Measurements from ENCODE around the gene ATP8A1.

The ATP8A1 gene

DNA sequence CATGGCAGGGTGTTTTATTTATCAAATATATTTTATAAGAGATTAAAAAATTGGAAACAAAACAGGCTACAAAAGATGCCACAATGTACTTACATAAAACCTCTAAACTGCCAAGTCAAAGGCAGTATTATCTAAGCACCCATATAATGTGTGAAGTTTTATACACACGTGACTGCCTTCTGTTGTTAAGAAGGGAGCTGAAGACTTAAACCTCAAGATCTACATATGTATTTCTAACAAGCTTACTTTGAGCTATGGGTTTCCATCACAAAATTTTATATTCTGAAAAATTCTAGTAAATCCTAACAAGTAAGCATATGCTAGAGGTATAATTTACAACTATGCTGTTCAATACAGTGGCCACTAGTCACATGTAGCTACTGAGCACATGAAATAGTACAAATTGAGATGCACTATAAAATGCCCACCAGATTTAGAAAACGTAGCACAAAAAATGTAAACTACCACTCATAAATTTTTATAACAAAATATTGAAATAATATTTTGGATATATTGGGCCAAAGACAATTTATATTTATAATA is 9.8 kb downstream of the ATP8A1 start:
- DNase-seq = no peak

DNA sequence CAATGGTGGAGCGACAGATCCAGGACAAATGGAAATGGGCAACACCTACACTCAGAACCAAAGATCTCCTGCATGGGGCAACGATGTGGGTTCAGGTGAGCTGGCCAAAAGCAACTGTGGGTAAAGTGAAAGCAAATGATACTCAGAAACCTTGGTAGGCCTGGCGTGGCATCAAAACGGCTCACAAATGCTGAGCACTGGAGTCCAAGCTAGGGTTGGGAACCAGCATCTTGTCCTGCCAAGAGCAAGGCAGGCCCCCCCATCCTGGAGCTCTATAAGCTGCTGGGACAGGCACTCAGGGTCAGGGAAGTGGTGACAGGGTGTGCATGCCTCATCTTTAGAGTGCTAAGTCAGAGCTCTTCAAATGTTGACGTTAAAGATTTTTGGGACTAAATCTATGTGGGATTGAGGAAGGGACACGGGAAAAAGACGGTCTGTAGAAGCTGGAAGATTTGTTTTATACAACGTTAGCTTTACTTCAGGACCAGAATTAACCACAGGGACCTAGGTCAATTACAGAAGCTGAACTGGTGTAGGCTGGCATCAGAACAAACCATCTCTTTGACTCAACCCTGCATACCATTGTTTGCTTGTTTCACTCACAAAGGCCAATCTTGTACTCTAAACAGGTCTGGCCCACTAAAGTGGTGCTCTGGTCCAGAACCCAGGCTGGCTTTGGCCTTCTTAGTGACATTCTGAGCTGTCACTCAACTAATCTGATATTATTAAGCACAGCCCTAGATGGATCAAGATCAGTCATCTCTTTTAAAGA is 10.7 kb downstream of the ATP8A1 start:
- no peak for DNase-seq

DNA sequence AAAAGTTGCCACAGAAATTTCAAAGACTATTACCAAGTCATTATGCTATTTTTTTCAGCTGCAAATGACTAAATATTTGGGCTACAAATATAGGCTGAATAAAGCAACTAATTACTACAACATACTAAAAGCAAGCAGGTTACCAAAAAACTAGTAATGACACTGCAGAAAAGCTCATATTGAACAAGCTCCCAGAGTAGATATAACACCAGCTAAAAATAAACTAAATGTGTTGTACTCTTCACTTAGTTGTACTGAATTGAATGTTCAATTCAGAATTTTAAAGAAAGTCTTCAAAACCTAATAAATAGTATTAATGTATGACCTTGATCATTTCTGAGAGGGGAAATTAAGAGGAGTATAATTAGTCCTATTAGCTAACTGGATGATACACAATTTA is 12.0 kb downstream of the ATP8A1 start:
- DNase-seq = no peak

DNA sequence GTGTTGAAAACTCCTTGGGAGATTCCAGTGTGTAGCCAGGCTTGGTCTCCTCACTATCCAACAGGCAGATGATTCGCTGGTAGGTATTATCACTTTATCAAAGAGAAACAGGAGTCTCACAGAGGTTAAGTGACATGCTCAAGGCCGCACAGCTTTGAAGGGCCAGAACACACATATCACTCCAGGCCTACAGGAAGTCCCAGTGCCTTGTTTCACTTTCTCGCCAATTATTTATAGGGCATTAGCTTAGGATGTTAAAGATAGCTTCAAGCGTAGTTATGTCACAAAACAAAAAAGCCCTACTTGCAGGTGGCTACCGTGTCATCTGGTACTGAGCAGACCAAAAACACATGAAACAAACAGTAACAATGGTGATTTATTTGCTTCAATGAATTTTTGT is 13.2 kb downstream of the ATP8A1 start:
- DNase-seq = no peak

DNA sequence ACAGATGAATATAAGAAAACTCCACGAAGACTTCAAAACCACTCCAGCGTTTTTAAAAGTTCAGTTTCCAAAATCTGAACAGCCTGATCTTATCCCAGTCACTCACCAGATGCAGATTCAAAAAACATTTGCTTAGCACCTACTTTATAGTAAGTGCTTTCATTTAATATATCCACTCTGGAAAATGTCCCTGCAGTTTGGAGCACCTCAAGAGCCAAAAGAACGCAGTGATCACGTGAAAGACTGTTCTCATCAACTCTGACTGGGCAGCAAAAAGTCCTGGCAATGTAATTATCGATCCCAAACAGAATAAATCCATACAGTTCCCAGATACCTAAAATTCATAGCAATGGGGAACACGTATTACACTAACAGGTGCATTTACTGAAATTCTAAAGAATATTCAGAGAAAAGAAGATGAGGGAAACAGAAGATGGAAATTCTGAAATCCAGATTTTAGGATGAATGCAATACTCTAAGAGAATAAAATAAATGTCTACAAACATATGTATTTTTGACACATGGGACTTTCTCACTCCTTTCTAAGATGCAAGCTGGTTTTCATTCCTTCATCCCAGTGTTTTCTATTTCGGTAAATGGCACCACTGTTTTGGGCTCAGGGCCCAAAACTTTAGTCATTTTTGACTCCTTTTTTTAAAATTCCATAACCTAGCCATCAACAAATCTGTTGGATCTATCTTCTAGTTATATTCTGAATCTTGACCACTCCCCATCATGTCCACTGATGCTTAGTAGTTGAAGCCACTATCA is 13.9 kb downstream of the ATP8A1 start:
- no peak for DNase-seq

DNA sequence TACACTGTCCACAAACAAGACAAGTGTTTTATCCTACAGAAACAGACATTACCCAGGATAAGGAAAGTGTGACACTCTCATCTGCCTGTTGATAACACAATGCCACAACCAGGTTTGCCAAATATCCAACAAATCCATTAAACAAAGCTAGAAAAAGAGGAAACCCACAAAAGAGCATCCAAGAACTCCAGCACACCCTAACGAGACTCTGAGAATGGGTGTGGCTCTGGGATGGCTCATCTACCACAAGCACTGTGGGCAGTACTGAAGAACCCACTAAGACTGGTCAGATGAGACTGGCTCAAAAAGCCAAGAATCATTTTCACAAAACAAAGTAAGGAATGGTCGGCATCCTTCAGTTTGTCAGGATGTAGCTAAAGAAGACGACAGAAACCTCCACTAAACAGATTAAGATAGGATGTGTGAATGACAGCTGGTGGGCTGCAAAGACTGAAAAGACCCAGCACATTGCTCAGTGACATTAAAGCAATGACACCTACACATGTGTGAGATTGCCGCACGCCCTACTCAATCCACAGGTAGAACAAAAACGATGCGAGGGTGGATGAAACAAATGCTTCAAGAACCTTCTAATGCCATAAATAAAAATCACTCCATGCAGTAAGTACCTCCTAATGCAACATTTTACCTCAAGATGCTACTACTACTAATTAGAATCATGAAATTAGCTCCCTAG is 14.7 kb downstream of the ATP8A1 start:
- no peak for DNase-seq

DNA sequence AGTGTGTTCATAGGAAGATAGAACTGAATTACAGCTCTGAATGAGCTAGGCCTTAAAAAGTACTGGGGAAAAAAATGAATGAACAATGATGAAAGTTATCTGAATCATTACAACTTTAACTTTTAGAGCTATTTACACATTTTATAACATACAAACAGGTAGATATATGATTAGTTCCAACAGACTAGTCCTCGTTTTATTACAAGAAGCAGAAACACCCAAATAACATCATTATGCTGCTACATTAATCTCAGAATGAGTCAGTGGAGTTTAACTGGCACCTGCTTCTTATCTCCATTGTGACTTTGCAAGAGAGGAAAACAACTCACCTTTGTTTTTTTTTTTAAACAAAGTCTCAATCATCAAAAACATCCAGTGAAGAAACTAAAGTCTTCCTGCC is 15.2 kb downstream of the ATP8A1 start:
- no peak for DNase-seq

DNA sequence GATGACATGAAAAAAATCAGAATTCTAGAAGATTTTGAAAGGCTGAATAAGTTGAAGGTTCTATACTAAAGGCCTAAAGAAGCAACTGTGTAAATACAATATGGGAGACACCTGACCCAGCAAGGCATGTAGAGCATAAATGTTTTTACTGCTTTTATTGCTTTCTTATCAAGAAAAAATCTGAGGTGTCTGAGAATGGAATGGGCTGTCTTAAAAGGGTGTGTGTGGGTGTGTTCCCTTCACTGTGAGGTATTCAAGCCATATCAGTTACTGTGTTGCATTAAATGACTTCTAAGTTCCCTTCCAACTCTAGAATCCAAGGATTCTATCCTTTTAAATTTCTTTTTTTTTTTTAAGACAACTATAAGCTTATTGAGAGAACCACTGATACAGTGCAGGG is 15.7 kb downstream of the ATP8A1 start:
- DNase-seq = no peak

DNA sequence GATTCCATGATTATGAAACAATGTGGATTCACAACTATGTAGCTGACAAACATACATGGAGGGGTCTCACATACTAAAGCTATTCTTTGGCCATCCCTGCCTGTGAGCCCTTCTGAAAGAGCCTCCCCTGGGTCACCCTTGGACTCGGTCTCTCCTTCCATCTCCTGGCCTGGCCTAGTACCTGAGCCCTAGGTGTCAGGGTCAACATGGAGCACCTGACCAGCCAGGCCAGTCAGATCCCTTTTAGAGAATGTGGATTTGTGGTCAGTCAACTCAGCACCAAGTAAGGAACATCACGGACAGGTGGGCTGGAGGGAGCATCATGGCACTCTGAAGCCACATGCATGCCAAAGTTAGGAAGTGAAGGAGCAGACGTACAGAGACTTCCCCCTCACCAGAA is 16.3 kb downstream of the ATP8A1 start:
- DNase-seq = no peak

DNA sequence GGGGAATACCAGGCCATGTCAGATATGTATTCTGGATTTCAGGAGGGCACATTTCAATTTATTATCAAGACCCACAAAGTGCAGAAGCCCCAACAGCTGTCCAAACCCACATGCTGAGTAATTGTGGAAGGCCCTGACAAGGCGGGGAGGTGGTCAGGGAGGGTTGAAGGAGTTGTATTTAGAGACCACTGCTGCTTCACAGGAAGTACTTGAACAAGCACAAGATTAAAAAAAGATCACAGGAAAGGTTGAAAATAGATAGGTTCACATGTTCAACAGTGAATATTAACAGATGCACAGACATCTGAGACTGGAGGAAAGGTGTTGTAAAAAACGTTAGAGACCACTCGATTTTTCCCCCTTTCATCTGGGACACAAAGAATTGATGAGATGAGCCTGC is 17.9 kb downstream of the ATP8A1 start:
- DNase-seq = no peak

DNA sequence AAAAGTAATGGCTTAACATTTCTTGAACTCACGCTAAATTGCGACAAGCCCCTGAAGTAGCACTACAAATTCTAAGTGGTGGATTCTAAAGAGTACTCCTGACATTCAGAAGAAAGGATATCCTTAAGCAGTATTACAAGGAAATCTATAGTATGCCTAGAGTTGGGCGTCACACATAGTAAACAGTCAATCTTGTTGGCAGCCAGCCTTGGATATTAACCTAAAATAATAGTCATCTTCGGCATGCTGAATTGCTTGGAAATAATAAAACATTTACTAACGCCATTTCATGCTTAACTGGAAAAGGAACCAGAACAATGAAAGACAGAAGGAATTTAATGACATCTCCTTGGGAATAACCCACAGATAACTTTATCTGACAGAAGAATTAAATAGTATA is 18.6 kb downstream of the ATP8A1 start:
- no peak for DNase-seq

DNA sequence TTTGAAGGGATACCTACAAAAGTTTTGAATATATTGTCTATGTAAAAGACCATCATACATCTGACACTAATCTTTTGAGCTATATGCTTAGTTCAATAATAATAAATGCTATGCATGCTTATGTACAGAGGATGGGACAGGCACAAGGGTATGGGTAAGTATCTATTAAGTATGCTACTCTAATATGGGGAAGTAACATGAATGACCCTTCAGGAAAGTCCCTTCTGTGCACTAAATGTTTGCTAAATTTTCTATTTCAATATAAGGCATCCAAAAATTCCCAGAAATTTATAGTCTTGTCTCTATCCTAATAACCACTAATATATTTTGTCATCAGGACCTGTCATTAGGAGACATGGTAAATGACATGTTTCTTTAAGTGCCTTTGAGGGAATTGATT is 19.0 kb downstream of the ATP8A1 start:
- DNase-seq = no peak

DNA sequence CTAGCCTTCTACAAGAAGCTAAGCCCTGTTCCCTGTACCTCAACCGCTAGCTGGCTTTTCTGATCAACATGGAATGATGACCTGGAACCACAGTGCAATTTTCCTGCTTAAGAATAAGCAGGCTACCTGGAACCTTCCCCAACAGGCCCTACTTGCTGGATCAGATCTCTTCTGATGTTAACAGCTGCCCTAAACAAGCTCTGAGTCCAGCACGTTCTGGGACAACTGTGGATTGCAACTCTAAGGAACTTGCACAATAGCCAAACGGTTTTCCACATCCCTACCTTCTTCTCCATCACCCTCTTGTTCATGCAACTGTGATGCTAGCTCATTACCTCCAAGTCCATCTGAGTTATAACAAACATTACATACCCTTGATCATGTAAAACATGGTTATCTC is 19.8 kb downstream of the ATP8A1 start:
- DNase-seq = no peak

DNA sequence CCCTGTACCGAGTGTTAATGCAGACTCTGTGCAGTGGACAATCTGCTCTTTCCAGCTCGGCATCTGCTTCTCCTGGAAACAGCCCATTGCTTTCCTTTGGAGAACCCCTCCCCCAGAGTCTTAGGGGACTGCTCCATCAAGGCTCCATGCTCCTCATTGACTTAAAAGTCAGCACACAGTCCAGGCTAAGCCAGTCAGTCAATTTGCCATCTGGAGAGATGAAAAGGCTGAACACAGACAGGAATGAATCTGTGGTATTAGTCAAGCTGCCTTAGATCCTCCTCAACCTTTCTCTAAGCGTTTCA is 20.3 kb downstream of the ATP8A1 start:
- no peak for DNase-seq

DNA sequence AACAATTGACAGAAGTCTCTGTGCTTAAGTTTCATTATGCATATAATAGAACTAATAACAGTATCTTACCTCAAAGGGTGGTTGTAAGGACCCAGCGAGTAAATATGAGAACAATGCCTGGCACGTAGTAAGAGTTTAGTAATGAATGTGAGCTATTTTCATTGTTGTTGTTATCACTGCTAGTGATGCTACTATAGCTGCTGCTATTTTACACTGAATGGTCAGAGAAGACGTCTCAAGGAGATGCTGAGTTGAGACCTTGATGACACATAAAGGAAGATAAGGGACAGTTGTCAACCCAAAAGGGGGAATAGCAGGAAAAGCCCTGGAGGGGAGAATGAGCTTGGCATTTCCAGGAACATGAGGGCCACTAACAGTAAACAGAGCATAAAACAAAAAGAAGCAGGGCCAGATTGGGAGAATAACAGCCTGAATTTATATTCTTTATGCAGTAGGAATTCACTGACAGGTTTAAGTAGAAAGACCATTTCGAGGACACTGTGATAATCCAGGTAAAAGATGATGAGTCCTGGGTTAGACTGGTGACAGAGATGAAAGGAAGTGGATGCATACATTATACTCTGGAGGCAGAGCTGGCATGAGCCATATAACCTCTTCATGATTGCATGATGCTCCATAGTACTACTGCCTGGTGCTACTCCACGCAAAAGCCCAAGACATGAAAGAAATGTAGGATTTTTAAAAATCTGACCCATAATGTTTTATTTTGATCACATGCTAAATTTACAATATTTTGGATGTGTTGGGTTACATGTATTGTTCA is 23.1 kb downstream of the ATP8A1 start:
- DNase-seq = no peak

DNA sequence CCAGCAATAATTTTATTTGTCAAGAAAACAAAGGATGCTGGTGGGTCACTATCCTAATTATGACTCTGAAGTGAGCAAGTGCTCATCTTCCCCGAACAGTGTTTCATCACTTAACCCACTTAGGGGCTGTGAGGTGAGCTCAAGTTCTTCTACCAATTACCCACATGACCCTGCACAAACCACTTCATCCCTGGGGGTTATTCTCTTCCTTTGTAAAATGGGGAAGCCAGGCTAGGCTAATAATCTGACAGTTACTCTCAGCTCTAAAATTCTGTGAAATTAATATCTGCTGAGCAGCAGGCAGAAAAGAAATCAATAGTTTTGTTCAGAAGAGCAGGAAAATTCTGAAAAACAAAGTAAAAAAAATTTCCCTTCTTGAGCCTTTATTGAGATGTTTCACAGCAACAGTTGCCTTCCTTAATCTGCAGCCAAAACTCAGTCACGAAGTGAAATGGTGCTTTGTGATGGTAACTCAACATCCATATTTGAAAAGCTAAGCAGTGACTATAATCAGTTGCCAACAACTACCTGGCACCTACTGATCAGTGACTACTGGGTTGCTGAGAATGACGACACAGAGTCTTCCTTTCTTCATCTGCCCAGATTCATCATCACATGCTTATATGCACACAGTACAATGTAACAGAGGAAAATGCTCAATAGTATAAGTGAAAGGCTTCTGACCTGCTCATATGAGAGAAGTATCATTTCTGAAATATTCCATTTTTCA is 24.1 kb downstream of the ATP8A1 start:
- no peak for DNase-seq

DNA sequence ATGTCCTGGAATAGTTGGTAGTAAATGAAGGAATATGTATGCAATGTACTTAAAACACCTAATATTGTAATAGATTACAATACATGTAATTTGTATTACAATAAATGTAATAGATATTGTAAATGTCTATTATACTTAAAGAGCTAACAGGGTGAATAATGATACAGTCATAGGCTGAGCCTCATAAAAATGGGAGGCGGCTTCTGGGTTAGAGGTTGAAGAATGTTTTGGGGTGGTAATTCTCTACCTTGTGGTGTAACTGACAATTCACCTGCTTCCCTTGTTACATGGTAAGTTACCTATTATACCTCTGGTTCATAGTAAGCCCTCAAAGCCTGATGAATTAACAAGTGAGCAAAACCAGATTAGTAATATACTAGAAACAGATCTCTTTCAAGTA is 26.0 kb downstream of the ATP8A1 start:
- DNase-seq = no peak

DNA sequence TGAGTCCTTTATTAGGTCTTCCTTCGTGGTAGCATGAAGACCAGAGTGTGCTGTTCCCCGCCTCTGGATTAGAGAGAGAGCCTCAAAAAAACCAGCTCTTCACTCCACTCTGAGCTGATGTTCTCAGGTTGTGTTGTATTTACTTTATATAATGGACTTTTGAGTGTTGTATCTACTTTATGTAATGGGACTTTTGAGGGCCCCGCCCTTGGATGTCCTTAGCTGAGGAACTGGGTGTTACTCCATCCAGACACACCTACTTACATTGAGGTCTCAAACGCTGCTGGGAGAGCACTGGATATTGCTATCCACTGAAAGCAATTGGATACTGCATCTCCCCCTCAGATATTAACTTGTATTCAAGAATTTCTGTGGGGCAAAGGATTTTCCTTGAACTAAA is 28.2 kb downstream of the ATP8A1 start:
- DNase-seq = no peak

DNA sequence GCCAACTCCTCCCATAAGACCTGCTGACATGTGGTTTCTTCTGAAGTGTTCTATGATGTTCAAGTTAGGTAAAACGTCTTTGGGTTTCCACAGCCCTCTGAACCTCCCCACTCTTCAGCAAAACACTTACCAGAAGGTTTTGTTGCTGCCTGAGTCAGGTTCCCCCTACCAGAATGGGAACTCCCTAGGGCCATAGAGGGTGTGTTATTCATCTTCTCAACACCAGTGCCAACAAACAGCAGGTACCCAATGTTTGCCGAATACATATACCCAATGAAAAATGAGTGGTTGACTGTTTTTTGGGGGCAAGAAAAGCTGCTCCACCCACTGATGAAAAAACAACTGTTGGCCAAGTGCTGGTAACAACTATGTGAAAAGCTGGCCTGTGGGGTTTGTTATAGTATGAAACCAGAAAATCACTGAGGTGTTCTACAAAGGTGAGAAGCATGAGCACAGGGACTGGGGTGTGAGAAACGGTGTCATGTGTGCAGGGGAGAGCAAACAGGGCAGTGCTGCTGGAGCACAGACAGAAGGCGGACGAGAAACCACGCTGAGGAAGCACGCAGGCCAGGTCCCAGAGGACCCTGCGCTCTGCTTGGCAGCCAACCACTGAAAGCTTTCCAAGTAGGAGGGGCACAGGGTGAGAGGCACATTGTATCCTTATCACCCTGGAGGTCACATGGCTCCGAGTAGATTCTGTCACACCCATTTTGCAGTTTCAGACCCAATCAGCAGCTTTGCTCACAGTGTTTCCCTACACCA is 28.8 kb downstream of the ATP8A1 start:
- peak; percentile 19 for DNase-seq

DNA sequence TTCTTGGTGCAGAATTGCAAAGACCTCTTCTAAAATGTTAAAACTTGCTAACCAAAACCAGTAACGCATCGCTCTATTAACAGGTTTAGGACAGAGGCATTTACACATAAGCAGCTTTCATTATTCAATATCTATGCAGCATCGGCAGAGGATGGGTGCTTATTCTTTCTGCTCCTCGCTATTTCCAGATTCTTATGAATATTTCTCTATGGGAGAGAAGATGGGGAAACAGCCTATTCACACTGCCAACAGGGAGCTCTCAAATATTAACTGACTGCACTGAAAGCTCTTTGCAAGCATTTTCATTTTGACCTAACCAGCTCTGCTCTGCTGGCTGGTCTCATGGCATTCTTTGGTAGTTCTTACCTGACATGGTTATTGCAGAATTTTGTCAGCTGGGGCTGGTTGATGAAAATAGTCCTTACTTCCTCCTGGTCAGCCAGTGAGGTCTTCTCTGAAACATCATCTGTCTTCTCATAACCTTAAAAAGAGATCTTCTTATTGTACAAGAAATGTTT is 30.2 kb downstream of the ATP8A1 start:
- no peak for DNase-seq

DNA sequence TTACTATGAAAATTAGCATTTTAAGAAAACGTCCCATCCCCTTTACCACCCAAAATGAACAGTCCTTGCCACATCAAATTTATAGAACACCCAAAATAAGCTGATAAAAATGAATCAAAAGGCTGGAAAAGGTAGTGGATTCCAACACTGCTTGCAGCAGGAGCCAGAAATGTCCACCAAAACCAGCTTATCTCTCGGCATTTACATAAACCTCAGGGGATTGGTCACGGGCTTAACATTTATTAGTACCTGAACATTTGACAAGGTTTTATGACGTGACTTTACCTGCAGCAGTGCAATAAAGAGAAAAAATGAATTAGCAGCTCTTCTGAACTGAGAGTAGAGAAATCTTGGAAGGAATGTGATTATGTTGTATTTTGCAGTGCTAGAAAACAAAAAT is 31.6 kb downstream of the ATP8A1 start:
- DNase-seq = no peak

Data from activated naive CD4-positive, alpha-beta T cell treated with anti-CD3 and anti-CD28 coated beads, Interleukin-2, amount 50 U/mL, for 16 hours (primary cell).